Raji (cell line): Measurements from ENCODE around the gene TIAM2.

ENCODE experiments used
- POLR2A ChIP-seq: IDR thresholded peaks from 2 replicates; pipeline ENCODE4 v1.6.1; 2011; ENCODE audit warnings: low read depth, low read length, control low read depth; ENCODE audit not compliant: insufficient read depth

Gene TIAM2

DNA sequence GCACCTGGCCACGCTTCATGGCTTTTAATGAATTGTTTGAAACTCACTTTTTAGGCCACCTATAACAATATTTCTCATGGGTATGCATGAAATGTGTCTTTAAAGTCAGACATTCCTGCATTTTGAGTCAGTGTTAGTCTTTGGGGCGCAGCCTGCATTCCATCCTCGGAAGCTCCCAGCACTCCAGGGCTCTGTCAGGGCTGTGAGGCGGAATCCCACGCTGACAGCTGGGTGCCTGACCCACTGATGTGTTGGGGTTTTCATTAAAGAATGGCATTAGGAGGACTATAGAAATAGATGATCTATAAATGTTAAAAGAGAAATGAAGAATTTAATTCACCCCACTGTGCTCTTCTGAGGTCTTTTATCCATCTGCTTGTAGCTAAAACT, 252.5 kb downstream of the TIAM2 start:
- no peak for TF ChIP-seq POLR2A

DNA sequence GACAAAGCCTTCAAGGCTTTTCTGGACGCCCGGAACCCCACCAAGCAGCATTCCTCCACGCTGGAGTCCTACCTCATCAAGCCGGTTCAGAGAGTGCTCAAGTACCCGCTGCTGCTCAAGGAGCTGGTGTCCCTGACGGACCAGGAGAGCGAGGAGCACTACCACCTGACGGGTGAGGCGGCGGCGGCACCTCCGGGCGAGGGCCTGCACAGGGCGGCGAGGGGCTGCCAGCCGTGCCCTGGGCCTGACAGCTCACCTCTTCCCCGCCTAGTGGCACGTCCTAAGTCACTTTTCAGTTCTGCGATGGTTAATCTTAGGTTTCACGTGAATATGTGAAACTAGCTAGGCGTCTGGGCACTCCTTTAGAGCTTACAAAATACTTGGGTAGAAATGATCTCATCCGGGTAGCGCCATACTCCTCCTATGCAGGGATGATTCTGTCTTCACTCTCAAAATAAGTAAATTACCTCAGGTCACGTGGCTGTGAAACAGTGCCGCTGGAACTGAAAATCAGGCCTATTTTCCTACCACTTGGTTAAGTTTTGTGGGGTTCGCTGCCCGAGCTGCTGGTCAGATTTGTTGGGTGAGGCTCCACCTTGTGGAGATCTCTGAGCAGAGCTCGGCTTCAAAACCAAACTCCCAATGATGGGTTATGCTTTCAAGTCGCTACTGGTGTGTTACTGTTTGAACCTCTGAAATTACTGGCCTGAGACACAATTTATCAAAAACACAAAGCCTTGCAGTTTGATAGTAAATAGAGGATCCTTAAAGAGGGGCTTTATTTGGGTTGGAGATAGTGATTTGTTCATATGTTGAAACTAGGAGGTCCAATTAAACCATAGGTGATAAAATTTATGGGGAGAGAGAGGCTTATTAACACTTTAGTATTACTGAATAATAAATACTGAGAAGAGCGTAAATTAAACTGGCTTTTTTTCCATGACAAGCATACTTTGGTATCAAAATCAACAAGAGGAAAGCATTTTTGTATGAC, 253.2 kb downstream of the TIAM2 start:
- 0 out of 2 replicates have a peak, but pooled peaks have one; percentile 11 for TF ChIP-seq POLR2A

- no peak for TF ChIP-seq POLR2A
Observed at GRCh38 chr6:155250701-155251381, 255.7 kb downstream of the TIAM2 start.

DNA sequence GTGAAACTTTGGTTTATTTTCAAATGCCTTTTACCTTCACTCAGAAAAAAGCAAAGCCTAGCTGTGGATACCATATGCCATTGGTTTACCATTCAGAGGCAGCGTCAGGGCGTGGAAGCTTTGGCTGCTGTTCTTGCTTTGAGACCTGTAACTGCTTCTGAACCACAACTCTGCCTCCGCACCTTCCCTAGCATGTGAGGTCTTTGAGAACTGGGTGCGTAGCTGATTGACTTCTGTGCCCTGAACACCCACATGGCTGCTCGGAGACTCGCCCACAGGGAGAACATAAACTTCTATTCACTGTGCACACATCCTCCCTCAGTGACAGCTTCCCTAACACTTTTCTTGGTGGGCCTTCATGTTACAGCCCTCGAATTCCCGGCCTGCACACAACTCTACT, 257.5 kb downstream of the TIAM2 start:
- no peak for TF ChIP-seq POLR2A

- TF ChIP-seq POLR2A, result no peak
Observed at GRCh38 chr6:155253337-155253736, 258.2 kb downstream of the TIAM2 start.

GRCh38 chr6:155254139-155254538, 259.0 kb downstream of the TIAM2 start:
- no peak for TF ChIP-seq POLR2A

DNA sequence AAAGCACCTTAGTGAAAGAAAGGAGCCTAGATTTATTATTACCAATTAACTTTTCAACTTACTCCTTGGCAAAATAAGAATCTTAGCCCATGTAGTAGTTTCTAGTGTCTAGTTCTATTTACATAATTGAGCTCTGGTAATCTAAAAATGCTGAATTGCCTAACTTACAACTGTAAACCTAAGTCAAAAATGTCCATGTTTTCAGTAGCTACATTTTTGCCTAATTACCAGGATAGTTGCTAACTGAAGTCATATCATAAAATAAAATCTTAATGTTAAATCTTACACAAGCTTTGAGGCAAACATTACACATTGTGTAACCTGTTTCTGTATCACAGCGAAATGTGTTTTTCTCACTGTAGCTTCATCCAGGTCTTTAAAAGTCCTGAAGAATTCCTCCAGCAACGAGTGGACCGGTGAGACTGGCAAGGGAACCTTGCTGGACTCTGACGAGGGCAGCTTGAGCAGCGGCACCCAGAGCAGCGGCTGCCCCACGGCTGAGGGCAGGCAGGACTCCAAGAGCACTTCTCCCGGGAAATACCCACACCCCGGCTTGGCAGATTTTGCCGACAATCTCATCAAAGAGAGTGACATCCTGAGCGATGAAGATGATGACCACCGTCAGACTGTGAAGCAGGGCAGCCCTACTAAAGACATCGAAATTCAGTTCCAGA, 261.1 kb downstream of the TIAM2 start:
- no peak for TF ChIP-seq POLR2A

DNA sequence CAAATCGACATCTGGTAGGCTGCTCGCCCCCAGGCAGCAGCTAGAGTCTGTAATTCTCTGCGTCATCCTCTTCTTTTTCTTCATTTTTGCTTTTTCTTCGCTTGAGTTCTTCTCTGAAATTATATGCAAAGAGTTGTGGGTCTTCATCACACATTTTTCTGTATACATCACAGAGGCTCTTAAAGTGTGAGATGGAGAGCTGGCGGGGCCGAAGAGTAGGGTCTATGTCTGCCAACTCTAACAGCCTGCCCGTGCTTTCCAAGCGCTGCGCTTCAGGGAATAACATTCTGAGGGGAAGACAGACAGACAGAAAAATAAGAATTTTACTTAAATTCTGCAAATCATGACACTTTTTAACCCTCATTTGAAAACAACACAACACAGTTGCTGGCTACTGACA, 262.7 kb downstream of the TIAM2 start:
- no peak for TF ChIP-seq POLR2A

GRCh38 chr6:155259204-155259603, 264.1 kb downstream of the TIAM2 start:
- TF ChIP-seq POLR2A, result no peak

- TF ChIP-seq POLR2A, result no peak
Observed at GRCh38 chr6:155259897-155260296, 264.8 kb downstream of the TIAM2 start.

DNA sequence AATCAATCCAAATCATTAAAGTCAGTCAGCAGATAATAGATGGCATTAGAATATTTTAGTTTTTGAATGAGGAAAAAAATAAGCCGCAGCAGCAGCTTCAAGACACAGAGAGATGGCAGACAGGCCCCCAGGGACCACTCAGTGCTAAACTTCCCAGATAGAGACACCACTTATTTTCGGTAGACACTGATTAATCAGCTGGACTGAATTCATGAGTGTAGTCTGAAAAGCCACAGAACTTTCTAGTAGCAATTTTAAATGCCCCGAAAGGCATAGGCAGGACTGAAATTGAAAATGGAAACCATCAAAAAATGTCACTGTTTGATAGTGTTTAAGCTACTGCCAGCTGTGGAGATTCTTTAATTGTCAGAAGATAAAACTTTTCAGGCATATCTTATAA, 265.6 kb downstream of the TIAM2 start:
- no peak for TF ChIP-seq POLR2A

GRCh38 chr6:155261111-155261900, 266.2 kb downstream of the TIAM2 start:
- no peak for TF ChIP-seq POLR2A

DNA sequence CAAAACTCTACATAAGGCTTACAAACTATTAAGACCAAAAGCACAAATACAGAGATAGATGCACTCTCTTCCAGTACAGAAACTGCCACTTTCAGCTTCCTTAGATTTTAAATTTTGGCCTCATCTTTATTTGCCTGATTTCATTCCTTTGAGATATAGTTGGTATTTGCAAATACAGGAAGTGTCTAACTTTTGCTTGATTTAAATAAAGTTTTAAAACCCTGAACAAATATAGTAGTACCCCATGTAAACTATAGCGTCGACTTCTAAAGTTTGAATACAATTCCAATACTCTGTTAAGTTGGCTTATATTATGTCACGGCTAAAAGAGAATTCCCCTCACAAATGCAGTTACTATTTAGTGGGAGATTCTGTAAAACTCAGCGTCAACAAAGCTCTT, 267.5 kb downstream of the TIAM2 start:
- TF ChIP-seq POLR2A, result no peak

GRCh38 chr6:155263373-155264063, 268.4 kb downstream of the TIAM2 start, which contains the start of gene CLDN20:
Gene CLDN20 (plus strand): TSS chr6:155264013. CDS start chr6:155275720, 11,707 bp downstream.
- no peak for TF ChIP-seq POLR2A
